Measurements from ENCODE around the gene SPOPL.

Gene SPOPL

DNA sequence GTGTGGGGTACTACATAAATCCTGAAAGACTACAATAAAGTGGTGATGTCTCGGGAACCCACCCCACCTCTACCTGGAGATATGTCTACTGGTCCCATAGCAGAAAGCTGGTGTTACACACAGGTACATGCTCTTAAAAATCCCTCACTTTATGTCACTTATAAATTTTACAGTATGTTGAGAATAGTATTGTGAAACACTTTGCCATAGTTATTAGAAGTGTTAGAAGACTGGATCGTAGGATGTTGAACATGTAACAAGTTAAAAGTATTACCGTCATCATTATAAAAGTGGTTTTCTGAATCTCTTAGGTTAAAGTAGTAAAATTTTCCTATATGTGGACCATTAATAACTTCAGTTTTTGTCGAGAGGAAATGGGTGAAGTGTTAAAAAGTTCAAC is 48.6 kb downstream of the SPOPL start:
- Histone ChIP-seq H3K9me3 (ENCODE audit: severe bottlenecking) (no peaks in the 10 kb centered on the region), H3K27me3 (ENCODE audit: insufficient read depth, low read depth, severe bottlenecking) (no peaks in the 10 kb centered on the region), H3K36me3 (peaks cover 4% of the 10 kb centered on the region), H3K4me3 (ENCODE audit: low read depth, low read length) (no peak overlapping the region), H3K27ac (no peak overlapping the region)
- no peak for DNase-seq
- TF ChIP-seq, protein P1, sequence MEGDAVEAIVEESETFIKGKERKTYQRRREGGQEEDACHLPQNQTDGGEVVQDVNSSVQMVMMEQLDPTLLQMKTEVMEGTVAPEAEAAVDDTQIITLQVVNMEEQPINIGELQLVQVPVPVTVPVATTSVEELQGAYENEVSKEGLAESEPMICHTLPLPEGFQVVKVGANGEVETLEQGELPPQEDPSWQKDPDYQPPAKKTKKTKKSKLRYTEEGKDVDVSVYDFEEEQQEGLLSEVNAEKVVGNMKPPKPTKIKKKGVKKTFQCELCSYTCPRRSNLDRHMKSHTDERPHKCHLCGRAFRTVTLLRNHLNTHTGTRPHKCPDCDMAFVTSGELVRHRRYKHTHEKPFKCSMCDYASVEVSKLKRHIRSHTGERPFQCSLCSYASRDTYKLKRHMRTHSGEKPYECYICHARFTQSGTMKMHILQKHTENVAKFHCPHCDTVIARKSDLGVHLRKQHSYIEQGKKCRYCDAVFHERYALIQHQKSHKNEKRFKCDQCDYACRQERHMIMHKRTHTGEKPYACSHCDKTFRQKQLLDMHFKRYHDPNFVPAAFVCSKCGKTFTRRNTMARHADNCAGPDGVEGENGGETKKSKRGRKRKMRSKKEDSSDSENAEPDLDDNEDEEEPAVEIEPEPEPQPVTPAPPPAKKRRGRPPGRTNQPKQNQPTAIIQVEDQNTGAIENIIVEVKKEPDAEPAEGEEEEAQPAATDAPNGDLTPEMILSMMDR (IDR thresholded peaks at IDR 0.05; ENCODE audit: low read depth, low read length): no peak

- Histone ChIP-seq H3K27me3 (ENCODE audit: insufficient read depth, low read depth, severe bottlenecking) (no peaks in the 10 kb centered on the region), H3K36me3 (peaks cover 4% of the 10 kb centered on the region), H3K9me3 (ENCODE audit: severe bottlenecking) (no peaks in the 10 kb centered on the region), H3K4me3 (ENCODE audit: low read depth, low read length) (no peak overlapping the region), H3K27ac (no peak overlapping the region)
- DNase-seq: no peak
- TF ChIP-seq, protein P1 (IDR thresholded peaks at IDR 0.05; ENCODE audit: low read depth, low read length): no peak
Measured at GRCh38 chr2:138550670-138551287, 49.2 kb downstream of the SPOPL start.

DNA sequence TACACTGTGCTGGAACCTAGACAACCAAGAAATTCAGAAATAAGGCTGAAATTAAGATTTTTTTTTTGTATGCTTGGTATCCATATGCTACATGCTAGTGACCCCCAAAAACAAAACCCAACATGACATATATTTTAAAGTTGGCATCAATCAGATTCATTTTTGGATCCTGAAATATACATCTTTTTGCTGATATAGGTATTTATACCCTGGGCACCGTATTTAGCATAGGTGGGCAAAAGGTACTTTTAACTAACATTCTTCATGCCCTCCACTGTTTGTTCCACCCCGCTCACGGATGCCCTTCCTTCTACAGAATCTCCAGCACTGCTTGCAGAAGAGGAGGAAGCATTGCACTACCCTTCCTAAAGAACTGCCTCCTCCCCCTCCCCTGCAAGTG is 52.6 kb downstream of the SPOPL start:
- TF ChIP-seq, protein P1 (IDR thresholded peaks at IDR 0.05; ENCODE audit: low read depth, low read length): no peak
- H3K36me3 ChIP-seq: peaks cover 4% of the 10 kb centered on the region

DNA sequence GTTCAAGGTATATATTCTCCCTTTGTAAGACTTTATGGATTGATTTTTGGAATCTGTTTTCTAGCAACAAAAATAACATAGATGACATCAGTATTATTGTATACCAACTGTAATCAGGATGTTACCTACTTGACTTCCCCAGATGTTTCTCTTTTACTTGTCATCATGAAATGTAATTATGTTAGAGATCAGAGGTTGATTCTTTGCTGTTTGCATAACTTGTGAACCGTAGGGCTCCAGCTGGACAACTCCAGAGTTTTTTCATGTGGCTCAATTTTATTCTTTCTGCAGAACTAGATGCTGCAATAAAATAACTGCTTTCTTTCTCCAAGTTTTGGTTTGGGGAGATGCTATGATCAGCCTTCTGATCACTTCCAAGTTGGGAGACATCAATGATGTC is 58.1 kb downstream of the SPOPL start:
- Histone ChIP-seq H3K9me3 (ENCODE audit: severe bottlenecking) (no peaks in the 10 kb centered on the region), H3K27ac (no peak overlapping the region), H3K27me3 (ENCODE audit: insufficient read depth, low read depth, severe bottlenecking) (no peaks in the 10 kb centered on the region), H3K36me3 (peaks cover 3% of the 10 kb centered on the region), H3K4me3 (ENCODE audit: low read depth, low read length) (no peak overlapping the region)
- TF ChIP-seq, protein P1 (IDR thresholded peaks at IDR 0.05; ENCODE audit: low read depth, low read length): no peak
- no peak for DNase-seq

More for the DNA sequence above, 52.6 kb downstream of the SPOPL start:
- Histone ChIP-seq H3K4me3 (ENCODE audit: low read depth, low read length) (no peak overlapping the region), H3K9me3 (ENCODE audit: severe bottlenecking) (no peaks in the 10 kb centered on the region), H3K27ac (no peak overlapping the region), H3K27me3 (ENCODE audit: insufficient read depth, low read depth, severe bottlenecking) (no peaks in the 10 kb centered on the region)
- DNase-seq: no peak

GRCh38 chr2:138564586-138565229 is 63.1 kb downstream of the SPOPL start:
- TF ChIP-seq, protein P1 (IDR thresholded peaks at IDR 0.05; ENCODE audit: low read depth, low read length): no peak
- Histone ChIP-seq H3K27me3 (ENCODE audit: insufficient read depth, low read depth, severe bottlenecking) (no peaks in the 10 kb centered on the region), H3K36me3 (peaks cover 13% of the 10 kb centered on the region), H3K27ac (no peak overlapping the region), H3K4me3 (ENCODE audit: low read depth, low read length) (no peak overlapping the region), H3K9me3 (ENCODE audit: severe bottlenecking) (no peaks in the 10 kb centered on the region)
- DNase-seq: no peak

DNA sequence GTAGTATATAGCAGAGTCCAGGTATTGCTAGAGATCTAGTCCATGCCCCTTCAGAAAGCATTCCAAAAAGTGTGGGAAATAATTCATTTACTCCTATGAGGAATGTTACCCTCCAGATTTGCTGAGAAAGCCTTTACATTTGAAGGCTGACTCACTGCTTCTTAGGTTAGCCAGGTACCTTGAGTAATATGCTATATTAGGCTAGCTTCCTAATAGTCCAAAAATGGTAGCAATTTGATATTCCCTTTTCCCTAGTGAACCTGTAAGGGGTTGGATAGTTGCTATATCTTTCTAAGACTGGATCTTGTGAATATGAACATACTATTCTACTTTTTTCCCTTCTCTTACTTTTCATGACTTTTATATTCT is 63.6 kb downstream of the SPOPL start:
- DNase-seq: no peak
- TF ChIP-seq, protein P1 (IDR thresholded peaks at IDR 0.05; ENCODE audit: low read depth, low read length): no peak
- Histone ChIP-seq H3K9me3 (ENCODE audit: severe bottlenecking) (no peaks in the 10 kb centered on the region), H3K36me3 (peaks cover 13% of the 10 kb centered on the region), H3K27ac (no peak overlapping the region), H3K4me3 (ENCODE audit: low read depth, low read length) (no peak overlapping the region), H3K27me3 (ENCODE audit: insufficient read depth, low read depth, severe bottlenecking) (no peaks in the 10 kb centered on the region)
